Measurements from ENCODE around the gene SRC. TPM values are rescaled to one million over a fixed set of nuclear protein-coding genes. Genes with fewer than 3 reads are reported as not detected.

Gene SRC
- total and polyA plus RNA-seq, 7 donors = 0.86 to 3.0 (median 1.3) TPM

DNA sequence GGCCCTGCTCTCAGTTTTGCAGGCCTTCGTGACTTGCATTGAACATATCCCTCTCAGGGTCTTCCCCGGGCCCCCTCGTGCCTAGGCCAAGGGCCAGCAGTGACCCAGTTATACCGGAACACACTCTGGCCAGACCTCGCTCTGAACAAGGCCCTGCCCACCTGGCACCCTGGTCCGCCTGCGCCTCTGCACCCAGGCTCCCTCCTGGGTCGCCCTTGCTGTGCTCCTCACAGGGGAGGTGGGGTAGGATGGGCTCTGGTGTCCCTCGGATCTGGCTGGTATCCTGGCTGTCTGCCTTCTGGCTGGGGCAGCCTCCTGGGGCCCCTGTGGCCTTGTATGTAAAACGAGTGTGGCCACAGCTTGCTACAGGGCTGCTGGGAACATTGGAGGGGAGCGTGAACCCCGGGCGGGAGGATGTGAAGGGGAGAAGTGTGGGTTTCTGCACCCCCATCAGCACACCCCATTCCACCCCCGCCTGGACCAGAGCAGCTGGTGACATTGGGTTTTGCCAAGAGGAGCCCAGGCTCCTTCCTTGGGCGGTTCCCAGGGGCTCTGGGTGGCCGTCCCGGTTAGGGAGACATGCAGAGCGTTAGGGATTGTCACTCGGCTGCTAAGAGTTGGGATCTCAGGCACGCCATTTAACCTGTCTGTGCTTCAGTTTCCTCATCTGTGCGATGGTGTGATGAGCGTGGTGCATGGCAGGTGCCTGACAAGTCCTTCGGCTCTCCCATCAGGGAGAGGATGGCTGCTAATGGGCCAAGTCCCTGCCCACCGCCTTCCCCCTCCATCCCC lies 17.5 kb downstream of the SRC start:
- intact Hi-C loops (cut with DNase I) = no loop called here
- Histone ChIP-seq H3K4me1 (no peaks in the 10 kb centered on the region), H3K9me3 (no peaks in the 10 kb centered on the region), H3K36me3 (ENCODE audit: insufficient read depth in 1 of 2, low read depth in 1 of 2) (no peaks in the 10 kb centered on the region), H3K27me3 (ENCODE audit: insufficient read depth in 3 of 3, low read length in 2 of 3) (no peaks in the 10 kb centered on the region), H3K4me3 (no peak overlapping the region), H3K27ac (no peak overlapping the region)
- TF ChIP-seq, protein P1, sequence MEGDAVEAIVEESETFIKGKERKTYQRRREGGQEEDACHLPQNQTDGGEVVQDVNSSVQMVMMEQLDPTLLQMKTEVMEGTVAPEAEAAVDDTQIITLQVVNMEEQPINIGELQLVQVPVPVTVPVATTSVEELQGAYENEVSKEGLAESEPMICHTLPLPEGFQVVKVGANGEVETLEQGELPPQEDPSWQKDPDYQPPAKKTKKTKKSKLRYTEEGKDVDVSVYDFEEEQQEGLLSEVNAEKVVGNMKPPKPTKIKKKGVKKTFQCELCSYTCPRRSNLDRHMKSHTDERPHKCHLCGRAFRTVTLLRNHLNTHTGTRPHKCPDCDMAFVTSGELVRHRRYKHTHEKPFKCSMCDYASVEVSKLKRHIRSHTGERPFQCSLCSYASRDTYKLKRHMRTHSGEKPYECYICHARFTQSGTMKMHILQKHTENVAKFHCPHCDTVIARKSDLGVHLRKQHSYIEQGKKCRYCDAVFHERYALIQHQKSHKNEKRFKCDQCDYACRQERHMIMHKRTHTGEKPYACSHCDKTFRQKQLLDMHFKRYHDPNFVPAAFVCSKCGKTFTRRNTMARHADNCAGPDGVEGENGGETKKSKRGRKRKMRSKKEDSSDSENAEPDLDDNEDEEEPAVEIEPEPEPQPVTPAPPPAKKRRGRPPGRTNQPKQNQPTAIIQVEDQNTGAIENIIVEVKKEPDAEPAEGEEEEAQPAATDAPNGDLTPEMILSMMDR (IDR thresholded peaks at IDR 0.05) = no peak
- ATAC-seq (no peak), DNase-seq (no peak)
- 65 to 80% (median 72%) methylated on average over 23 to 24 of the region's 24 CpGs for WGBS, 3 donors

DNA sequence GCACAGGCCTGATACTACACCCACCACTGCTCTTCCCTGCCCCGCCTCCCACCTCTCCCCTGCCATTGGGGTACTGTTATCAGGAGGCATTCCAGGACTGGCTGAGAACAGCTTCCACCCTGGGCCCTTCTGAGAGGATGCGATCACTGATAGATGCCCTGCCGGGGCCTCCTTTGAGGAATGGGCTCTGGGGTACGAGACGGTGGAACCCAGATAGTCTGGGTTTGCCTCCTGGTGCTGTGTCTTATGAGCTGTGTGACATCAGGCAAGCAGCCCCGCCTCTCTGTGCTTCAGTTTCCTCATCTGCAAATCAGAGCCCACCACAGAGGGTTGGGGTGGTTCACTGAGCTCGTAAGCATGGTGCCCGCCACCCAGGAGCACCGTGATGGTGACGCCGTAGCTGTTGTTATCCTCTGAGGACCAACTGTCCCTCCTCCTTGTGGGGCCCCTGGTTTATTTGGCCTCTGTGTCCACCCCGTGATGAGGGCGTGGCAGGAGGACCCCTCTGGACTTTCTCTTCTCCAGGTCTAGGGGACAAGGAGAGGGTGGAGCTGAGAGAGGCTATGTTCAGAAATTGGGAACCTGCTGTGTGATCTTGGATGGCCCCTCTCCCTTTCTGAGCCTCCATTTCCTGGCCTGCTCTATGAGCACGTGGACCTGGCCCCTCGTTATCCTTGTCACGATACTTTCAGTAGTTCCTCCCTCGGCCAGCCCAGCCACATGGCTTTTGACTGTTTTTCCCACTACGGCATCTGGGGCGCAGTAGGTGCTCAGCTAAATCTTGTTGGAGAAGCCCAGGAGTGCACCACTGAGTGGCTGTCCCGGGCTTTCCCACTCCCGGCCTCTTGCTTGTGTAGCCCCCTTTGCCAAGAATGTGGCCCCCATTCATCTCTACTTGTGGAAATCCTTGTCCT lies 18.3 kb downstream of the SRC start:
- H3K4me3 ChIP-seq = no peak overlapping the region
- 88 to 91% (median 90%) methylated on average over 21 of the region's 21 CpGs for WGBS, 3 donors
- no peak overlapping the region for H3K27ac ChIP-seq
- intact Hi-C loops (cut with DNase I) = no loop called here
- H3K36me3 ChIP-seq (ENCODE audit: insufficient read depth in 1 of 2, low read depth in 1 of 2) = no peaks in the 10 kb centered on the region
- ATAC-seq = no peak
- H3K27me3 ChIP-seq (ENCODE audit: insufficient read depth in 3 of 3, low read length in 2 of 3) = no peaks in the 10 kb centered on the region
- no peaks in the 10 kb centered on the region for H3K4me1 ChIP-seq
- H3K9me3 ChIP-seq = no peaks in the 10 kb centered on the region
- TF ChIP-seq, protein P1 (IDR thresholded peaks at IDR 0.05) = no peak
- DNase-seq = no peak

DNA sequence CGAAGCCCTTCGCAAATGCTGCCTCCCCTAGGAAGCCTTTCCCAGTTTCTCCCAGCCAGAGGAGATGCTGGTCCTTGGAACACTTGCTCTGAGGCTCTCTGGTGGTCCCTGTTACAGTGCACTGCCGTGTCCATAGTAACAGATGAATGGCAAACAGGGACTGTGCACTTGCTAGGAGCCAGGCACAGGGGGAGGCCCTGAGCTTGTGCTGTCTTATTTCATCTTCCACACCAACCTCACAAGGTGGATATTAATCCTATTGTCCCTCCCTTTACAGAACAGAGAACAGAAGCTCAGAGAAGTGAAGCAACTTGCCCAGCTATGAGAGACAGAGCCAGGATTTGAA lies 19.0 kb downstream of the SRC start:
- 81 to 84% (median 82%) methylated on average over 3 of the region's 3 CpGs for WGBS, 3 donors
- intact Hi-C loops (cut with DNase I) = no loop called here
- no peaks in the 10 kb centered on the region for H3K4me1 ChIP-seq
- no peak overlapping the region for H3K4me3 ChIP-seq
- no peaks in the 10 kb centered on the region for H3K36me3 ChIP-seq (ENCODE audit: insufficient read depth in 1 of 2, low read depth in 1 of 2)
- TF ChIP-seq, protein P1 (IDR thresholded peaks at IDR 0.05) = no peak
- no peaks in the 10 kb centered on the region for H3K27me3 ChIP-seq (ENCODE audit: insufficient read depth in 3 of 3, low read length in 2 of 3)
- H3K27ac ChIP-seq = no peak overlapping the region
- no peaks in the 10 kb centered on the region for H3K9me3 ChIP-seq
- ATAC-seq (no peak), DNase-seq (no peak)

DNA sequence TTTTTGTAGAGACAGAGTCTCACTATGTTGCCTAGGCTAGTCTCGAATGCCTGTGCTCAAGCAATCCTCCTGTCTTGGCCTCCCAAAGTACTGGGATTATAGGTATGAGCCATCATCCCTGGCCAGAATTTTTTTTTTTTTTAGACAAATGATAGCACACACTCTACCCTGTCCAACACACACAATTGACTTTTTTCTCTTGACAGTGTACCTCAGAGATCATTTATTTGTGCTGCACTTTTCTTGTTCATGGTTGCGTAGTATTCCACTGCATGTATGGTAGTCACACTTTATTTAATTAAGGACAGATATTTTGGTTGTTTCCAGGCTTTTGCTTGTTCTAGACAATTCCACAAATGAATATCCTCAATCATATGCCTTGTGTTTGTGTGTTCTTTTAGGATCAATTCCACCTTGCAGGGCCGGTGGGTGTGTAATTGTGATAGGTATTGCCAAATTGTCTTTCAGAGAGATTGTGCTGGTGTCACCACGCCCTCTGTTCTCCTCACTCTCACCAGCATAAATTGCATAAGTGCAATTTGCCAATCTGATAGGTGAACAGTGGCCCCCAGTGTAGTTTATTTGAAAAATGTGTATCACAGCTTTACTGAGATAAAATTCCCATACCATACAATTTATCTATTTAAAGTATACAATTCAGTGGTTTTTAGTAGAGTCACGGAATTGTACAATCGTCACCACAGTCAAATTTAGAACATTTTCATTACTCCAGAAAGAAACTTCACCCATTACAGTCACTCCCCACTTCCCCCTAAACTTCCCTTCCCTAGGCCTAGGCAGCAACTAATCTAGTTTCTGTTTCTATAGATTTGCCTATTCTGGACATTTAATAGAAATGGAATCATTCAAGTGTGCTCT lies 20.1 kb downstream of the SRC start:
- no peak for DNase-seq

More for the DNA sequence above, 20.1 kb downstream of the SRC start:
- WGBS, 3 donors = 88 to 94% (median 91%) methylated on average over 6 of the region's 6 CpGs
- Histone ChIP-seq H3K27me3 (ENCODE audit: insufficient read depth in 3 of 3, low read length in 2 of 3) (no peaks in the 10 kb centered on the region), H3K9me3 (no peaks in the 10 kb centered on the region), H3K4me3 (no peak overlapping the region), H3K36me3 (ENCODE audit: insufficient read depth in 1 of 2, low read depth in 1 of 2) (no peaks in the 10 kb centered on the region), H3K27ac (no peak overlapping the region), H3K4me1 (no peaks in the 10 kb centered on the region)
- TF ChIP-seq, protein P1 (IDR thresholded peaks at IDR 0.05) = no peak
- no peak for ATAC-seq
- intact Hi-C loops (cut with DNase I) = no loop called here

Measured in psoas muscle (tissue), 8 donors.